Measurements from ENCODE around the gene DPYSL4.

DNA sequence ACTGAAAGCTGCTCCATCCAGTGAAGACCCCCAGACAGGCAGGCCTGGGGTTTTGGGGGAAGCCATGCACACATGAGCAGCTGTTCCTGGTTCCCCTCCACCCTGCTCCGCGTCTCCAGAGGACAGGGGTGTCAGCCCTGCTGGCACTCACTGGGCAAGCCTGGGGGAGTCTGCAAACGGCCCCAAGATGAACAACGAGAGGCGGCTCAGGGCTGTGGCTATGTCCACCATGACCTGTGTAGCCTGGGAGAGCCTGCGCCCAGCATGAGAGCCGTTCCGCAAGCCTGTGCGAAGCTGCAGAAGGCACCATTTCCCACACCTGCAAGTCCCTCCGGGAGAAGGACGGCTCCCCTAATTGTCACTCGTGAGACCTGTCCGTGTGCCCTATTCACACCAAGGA is 59.5 kb downstream of the DPYSL4 start:
- no peak for TF ChIP-seq CTCF (IDR thresholded peaks at IDR 0.05; ENCODE audit: insufficient read depth, low read depth, low read length)
- no peak for TF ChIP-seq EZH2 (IDR thresholded peaks at IDR 0.05; ENCODE audit: insufficient read depth, low read length)

Data from astrocyte (in vitro differentiated cells and primary cell).